Fibroblast of the aortic adventitia (primary cell): ENCODE results near the gene LRBA. TPM values are rescaled to one million over a fixed set of nuclear protein-coding genes. Genes with fewer than 3 reads are reported as not detected.

Experiments
- DNase-seq: peaks from one replicate; pipeline ENCODE4 v3.0.0-alpha.2; 2010; ENCODE audit warnings: low read depth
- H3K4me3 ChIP-seq: 2 replicates; pipeline ENCODE4 v1.5.1; 2011; ENCODE audit warnings: low read depth, mild to moderate bottlenecking, control low read depth, low read length, moderate library complexity
- CTCF ChIP-seq: IDR thresholded peaks from 2 replicates; pipeline ENCODE4 v1.5.1; 2011; ENCODE audit warnings: mild to moderate bottlenecking, low read length, control low read depth, inconsistent platforms; ENCODE audit not compliant: insufficient read depth
- total RNA-seq: library from RNA; depleted of rRNA; stranded (reverse); fragments of >200 nt; gene quantifications from 2 replicates; pipeline ENCODE4 v1.2.3, GENCODE V29; 2012; ENCODE audit warnings: low replicate concordance

The LRBA gene
- total RNA-seq, 1 donor: 45.8 TPM

GRCh38 chr4:150265806-150266205, 749.3 kb downstream of the LRBA start:
- no peak for DNase-seq
- no peak overlapping the region for H3K4me3 ChIP-seq
- no peak for TF ChIP-seq CTCF

- TF ChIP-seq CTCF: no peak
- no peak for DNase-seq
- H3K4me3 ChIP-seq: no peak overlapping the region
These were observed 750.4 kb downstream of the LRBA start for GRCh38 chr4:150264595-150265161.

GRCh38 chr4:150262611-150263010, 752.5 kb downstream of the LRBA start:
- DNase-seq: no peak

GRCh38 chr4:150261571-150261970, 753.5 kb downstream of the LRBA start:
- DNase-seq: peak; percentile 38
- TF ChIP-seq CTCF: no peak

More at GRCh38 chr4:150262611-150263010, 752.5 kb downstream of the LRBA start:
- TF ChIP-seq CTCF: no peak
- no peak overlapping the region for H3K4me3 ChIP-seq

GRCh38 chr4:150259861-150260567, 755.1 kb downstream of the LRBA start:
- DNase-seq: no peak
- no peak for TF ChIP-seq CTCF

More at GRCh38 chr4:150261571-150261970, 753.5 kb downstream of the LRBA start:
- H3K4me3 ChIP-seq: no peak overlapping the region

GRCh38 chr4:150258569-150258968, 756.5 kb downstream of the LRBA start:
- no peak overlapping the region for H3K4me3 ChIP-seq
- no peak for DNase-seq
- TF ChIP-seq CTCF: no peak

More at GRCh38 chr4:150259861-150260567, 755.1 kb downstream of the LRBA start:
- H3K4me3 ChIP-seq: no peak overlapping the region
